OCI-LY3 (cell line): ENCODE data around the gene CTDP1.
A peak's percentile ranks its signal among the peaks of the same experiment; 100 is the strongest.

ENCODE experiments used
- H2AFZ ChIP-seq: fragments of 200-600, 300-600 bp; shearing (Covaris generic); 2 replicates; pipeline ENCODE4 v1.6.0; 2014; ENCODE audit warnings: antibody characterized with exemption, low read depth, low read length
- H3K27ac ChIP-seq: fragments of 200-600, 300-600 bp; sonication (generic); 2 replicates; pipeline ENCODE4 v1.5.1; 2014; ENCODE audit warnings: mild to moderate bottlenecking, low read length, moderate library complexity, mixed read lengths
- H3K27me3 ChIP-seq: fragments of 200-600, 300-600 bp; sonication (generic); 2 replicates; pipeline ENCODE4 v1.6.1; 2014; ENCODE audit warnings: low read depth, low read length, mixed read lengths
- H3K36me3 ChIP-seq: fragments of 200-600, 300-600 bp; sonication (generic); replicated peaks from 2 replicates; pipeline ENCODE3; 2014; ENCODE audit warnings: low read depth, low read length, mixed read lengths
- H3K4me1 ChIP-seq: fragments of 300-600, 200-600 bp; sonication (generic); 2 replicates; pipeline ENCODE4 v1.6.1; 2014; ENCODE audit warnings: low read length, mixed read lengths
- H3K4me2 ChIP-seq: fragments of 200-600, 300-600 bp; sonication (generic); 2 replicates; pipeline ENCODE4 v1.6.1; 2014; ENCODE audit warnings: low read length, mixed read lengths
- H3K4me3 ChIP-seq: fragments of 300-600, 200-600 bp; sonication (generic); 2 replicates; pipeline ENCODE4 v1.5.1; 2014; ENCODE audit warnings: antibody characterized with exemption, mild to moderate bottlenecking, low read length, moderate library complexity
- H3K79me2 ChIP-seq: fragments of 300-600, 200-600 bp; shearing (Covaris generic); 2 replicates; pipeline ENCODE4 v1.6.1; 2014; ENCODE audit warnings: mild to moderate bottlenecking, low read length, mixed read lengths
- H3K9ac ChIP-seq: fragments of 300-600, 200-600 bp; shearing (Covaris generic); 2 replicates; pipeline ENCODE4 v1.6.0; 2014; ENCODE audit warnings: mild to moderate bottlenecking, low read length, moderate library complexity
- H3K9me3 ChIP-seq: fragments of 200-600, 300-600 bp; shearing (Covaris generic); 2 replicates; pipeline ENCODE4 v1.6.1; 2014; ENCODE audit warnings: low read length, mixed read lengths; ENCODE audit not compliant: insufficient read depth
- H4K20me1 ChIP-seq: fragments of 200-600, 300-600 bp; sonication (generic); 2 replicates; pipeline ENCODE4 v1.6.1; 2016; ENCODE audit warnings: low read length, mixed read lengths; ENCODE audit not compliant: insufficient read depth
- EZH2phosphoT487 ChIP-seq: fragments of 200-600 bp; shearing (Covaris generic); IDR thresholded peaks from 2 replicates; pipeline ENCODE4 v1.6.1; 2018; ENCODE audit warnings: antibody characterized with exemption, mixed run types, low read depth
- TF ChIP-seq, protein P1 (sequence below): fragments of 200-600, 300-600 bp; sonication (generic); IDR thresholded peaks from 2 replicates; pipeline ENCODE4 v1.5.1; 2014; ENCODE audit warnings: antibody characterized with exemption, low read length, low read depth

Gene CTDP1

DNA sequence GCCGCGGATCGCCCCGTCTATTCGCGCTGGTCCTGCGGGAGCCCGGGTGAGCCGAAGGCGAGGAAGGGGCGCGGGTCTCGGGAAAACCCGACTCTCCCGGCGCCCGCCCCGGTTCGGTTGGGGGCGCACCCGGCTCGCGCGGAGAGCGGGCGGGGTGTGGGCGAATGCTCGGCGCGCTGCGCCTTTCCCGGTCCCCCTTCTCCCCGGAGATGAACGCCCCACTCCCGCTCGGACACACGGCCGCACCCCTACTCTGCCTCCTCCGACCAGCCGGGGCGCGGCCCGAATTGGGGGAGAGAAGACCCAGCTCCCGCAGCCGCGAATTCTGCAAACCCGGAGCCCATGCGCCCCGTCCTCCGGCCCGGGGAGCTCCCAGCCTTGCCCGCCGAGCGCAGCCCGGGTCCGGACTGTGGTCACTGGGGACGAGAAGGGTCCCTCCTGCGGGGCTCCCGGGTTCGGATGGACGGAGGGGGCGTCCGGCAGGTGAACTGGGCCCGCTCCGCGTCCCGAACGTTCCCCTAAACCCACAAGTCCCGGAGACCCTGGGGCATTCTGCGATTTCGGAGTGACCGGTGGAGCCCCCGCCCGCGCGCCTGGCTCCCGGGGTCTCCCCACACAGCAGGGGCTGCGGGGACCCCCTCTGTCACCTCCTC, 118.9 kb downstream of the CTDP1 start:
- no peak overlapping the region for H3K27ac ChIP-seq
- H3K79me2 ChIP-seq = no peaks in the 10 kb centered on the region
- H3K36me3 ChIP-seq = no peaks in the 10 kb centered on the region
- H3K9me3 ChIP-seq = no peaks in the 10 kb centered on the region
- no peak overlapping the region for H3K9ac ChIP-seq
- peaks cover 18% of the 10 kb centered on the region for H3K4me1 ChIP-seq
- no peak overlapping the region for H3K4me3 ChIP-seq
- H2AFZ ChIP-seq = no peak overlapping the region
- TF ChIP-seq, protein P1, sequence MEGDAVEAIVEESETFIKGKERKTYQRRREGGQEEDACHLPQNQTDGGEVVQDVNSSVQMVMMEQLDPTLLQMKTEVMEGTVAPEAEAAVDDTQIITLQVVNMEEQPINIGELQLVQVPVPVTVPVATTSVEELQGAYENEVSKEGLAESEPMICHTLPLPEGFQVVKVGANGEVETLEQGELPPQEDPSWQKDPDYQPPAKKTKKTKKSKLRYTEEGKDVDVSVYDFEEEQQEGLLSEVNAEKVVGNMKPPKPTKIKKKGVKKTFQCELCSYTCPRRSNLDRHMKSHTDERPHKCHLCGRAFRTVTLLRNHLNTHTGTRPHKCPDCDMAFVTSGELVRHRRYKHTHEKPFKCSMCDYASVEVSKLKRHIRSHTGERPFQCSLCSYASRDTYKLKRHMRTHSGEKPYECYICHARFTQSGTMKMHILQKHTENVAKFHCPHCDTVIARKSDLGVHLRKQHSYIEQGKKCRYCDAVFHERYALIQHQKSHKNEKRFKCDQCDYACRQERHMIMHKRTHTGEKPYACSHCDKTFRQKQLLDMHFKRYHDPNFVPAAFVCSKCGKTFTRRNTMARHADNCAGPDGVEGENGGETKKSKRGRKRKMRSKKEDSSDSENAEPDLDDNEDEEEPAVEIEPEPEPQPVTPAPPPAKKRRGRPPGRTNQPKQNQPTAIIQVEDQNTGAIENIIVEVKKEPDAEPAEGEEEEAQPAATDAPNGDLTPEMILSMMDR = no peak
- no peak for TF ChIP-seq EZH2phosphoT487
- H3K27me3 ChIP-seq = no peaks in the 10 kb centered on the region
- no peak overlapping the region for H3K4me2 ChIP-seq
- no peaks in the 10 kb centered on the region for H4K20me1 ChIP-seq

- H4K20me1 ChIP-seq = no peaks in the 10 kb centered on the region
- H3K4me1 ChIP-seq = peaks cover 18% of the 10 kb centered on the region
- H3K79me2 ChIP-seq = no peaks in the 10 kb centered on the region
- H3K4me2 ChIP-seq = peak overlapping the region; percentile 90
- H3K9me3 ChIP-seq = no peaks in the 10 kb centered on the region
- H3K27ac ChIP-seq = no peak overlapping the region
- H3K27me3 ChIP-seq = no peaks in the 10 kb centered on the region
- peak overlapping the region; percentile 43 for H3K9ac ChIP-seq
- H3K4me3 ChIP-seq = peak overlapping the region; percentile 69
- H2AFZ ChIP-seq = peak overlapping the region; percentile 85
- TF ChIP-seq, protein P1 = no peak
- TF ChIP-seq EZH2phosphoT487 = no peak
- no peaks in the 10 kb centered on the region for H3K36me3 ChIP-seq
Measured at GRCh38 chr18:79798999-79799370, 119.4 kb downstream of the CTDP1 start.

DNA sequence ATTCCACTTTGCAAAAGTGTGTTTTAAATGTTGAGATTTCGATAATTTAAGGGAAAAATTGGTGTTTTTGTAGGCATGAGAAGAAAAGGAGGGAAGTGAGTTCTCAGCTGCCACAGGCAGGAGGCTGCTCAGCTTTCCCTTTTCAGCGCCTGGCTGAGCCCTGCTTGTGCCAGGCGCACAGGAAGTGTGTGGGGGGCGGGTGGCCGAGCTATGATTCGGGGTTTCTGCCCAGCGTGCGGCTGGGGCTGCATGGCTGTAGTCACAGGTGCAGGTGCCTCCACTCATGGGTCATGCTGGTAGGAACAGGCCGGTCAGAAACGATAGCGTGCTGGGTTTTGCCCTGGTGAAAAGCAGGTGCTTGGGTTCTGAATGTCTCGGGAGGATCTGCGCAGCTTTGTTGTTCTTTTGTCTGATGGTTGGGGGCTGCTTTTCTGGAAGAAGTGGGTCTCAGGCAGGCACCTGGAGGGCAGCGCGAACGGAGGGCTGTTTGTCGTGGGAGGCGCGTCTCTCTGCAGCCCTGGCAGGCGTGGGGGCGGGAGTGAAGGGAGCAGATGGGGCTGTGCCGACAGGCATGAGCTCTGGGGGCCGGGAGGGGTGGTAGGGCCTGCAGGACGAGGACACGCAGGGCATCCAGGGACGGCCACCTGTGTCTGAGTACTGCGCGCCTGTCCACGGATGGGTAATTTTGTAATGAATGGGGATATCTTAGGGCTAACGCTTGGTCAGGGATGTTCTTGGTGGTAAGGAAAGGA, 120.2 kb downstream of the CTDP1 start:
- Histone ChIP-seq H3K79me2 (no peaks in the 10 kb centered on the region), H2AFZ (peak overlapping the region; percentile 85), H3K27ac (no peak overlapping the region), H4K20me1 (no peaks in the 10 kb centered on the region), H3K4me3 (peak overlapping the region; percentile 69), H3K9ac (peak overlapping the region; percentile 43), H3K27me3 (no peaks in the 10 kb centered on the region), H3K9me3 (no peaks in the 10 kb centered on the region), H3K4me2 (peak overlapping the region; percentile 90), H3K4me1 (peaks cover 18% of the 10 kb centered on the region), H3K36me3 (no peaks in the 10 kb centered on the region)
- TF ChIP-seq, protein P1 = no peak
- TF ChIP-seq EZH2phosphoT487 = no peak

DNA sequence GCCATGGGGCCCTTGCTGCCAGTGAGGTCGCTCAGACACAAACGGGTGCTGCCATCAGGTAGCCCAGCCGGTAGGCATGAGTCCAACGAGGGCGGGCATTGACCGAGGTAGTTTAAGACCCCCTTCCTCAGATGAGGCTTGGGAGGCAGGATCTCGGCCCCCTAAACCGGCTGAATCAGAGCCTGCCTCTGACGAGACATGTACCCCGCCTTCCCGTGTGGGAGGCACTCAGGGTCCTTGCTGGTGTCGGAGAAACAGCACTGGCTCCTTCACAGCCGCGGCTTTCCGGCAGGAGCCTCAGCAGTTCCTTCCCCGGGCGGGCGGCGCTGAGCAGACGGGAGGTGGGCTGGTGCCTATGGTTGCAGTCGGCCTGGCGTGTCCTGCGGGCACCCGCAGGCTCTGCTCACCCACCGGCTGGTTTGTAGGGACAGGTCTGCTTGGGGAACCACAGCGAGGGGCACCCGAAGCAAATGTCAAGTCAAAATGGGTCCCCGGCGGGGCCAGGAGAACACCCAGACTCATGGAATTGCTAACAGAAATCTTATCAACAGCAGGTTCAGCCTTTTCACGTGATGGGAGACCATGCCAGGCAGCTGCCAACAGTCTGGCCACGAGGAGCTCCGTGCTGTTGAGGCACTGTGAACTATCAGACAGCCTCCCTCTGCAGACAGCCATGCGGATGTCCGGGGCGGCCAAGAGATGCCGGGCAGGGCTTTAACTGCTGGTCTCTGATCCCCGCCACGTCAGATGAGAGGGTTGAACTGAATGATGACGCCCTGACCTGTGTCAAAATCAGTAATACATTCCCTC, 121.0 kb downstream of the CTDP1 start:
- Histone ChIP-seq H2AFZ (no peak overlapping the region), H3K27ac (no peak overlapping the region), H4K20me1 (no peaks in the 10 kb centered on the region), H3K9me3 (no peaks in the 10 kb centered on the region), H3K27me3 (no peaks in the 10 kb centered on the region), H3K79me2 (no peaks in the 10 kb centered on the region), H3K36me3 (no peaks in the 10 kb centered on the region), H3K4me1 (peaks cover 24% of the 10 kb centered on the region), H3K4me3 (peak overlapping the region; percentile 69; the same call in 1 of the 2 replicates), H3K4me2 (peak overlapping the region; percentile 90), H3K9ac (no peak overlapping the region)
- TF ChIP-seq EZH2phosphoT487 = no peak
- TF ChIP-seq, protein P1 = no peak
